Panc1 (cell line): ENCODE data around the gene PAWR. TPM values are rescaled to one million over a fixed set of nuclear protein-coding genes. Genes with fewer than 3 reads are reported as not detected.

Experiments used
- ATAC-seq: fragments of 200-7000 bp; cut with Tn5 transposase; 2 replicates; pipeline ENCODE4 v1.9.1; 2020; ENCODE audit warnings: mild to moderate bottlenecking, moderate library complexity
- BruUV-seq: library from RNA; stranded (reverse); fragments of 400-500 nt; replicated peaks from 2 replicates; lab custom pipeline; 2021; lab: Mats Ljungman, UMichigan
- CTCF ChIA-PET: fragments of 300-600 bp; sonication (Branson Sonifier 250); formaldehyde crosslinking; loops from one replicate; lab custom pipeline; 2022; ENCODE audit warnings: antibody characterized with exemption; lab: Charles Lee
- POLR2A ChIA-PET: fragments of 300-600 bp; sonication (Branson Sonifier 250); formaldehyde crosslinking; loops from one replicate; lab custom pipeline; 2022; ENCODE audit warnings: antibody characterized with exemption; lab: Charles Lee
- DNase-seq: peaks from one replicate; pipeline ENCODE4 v3.0.0-alpha.2; 2010; ENCODE audit warnings: low read depth, low spot score
- H3K27ac ChIP-seq: 2 replicates; pipeline ENCODE4 v1.5.1; 2011; ENCODE audit warnings: mild to moderate bottlenecking, low read length, inconsistent platforms
- H3K27me3 ChIP-seq: fragments of 200-500 bp; sonication (Bioruptor generic); 2 replicates; pipeline ENCODE4 v1.6.0; 2014; ENCODE audit warnings: low read length, inconsistent platforms; ENCODE audit not compliant: control insufficient read depth, insufficient read depth
- H3K36me3 ChIP-seq: fragments of 200-500 bp; sonication (Bioruptor generic); 2 replicates; pipeline ENCODE4 v1.5.1; 2014; ENCODE audit warnings: inconsistent platforms, mild to moderate bottlenecking, low read length, moderate library complexity; ENCODE audit not compliant: control insufficient read depth, insufficient read depth
- H3K4me1 ChIP-seq: 2 replicates; pipeline ENCODE4 v1.5.1; 2011; ENCODE audit warnings: inconsistent platforms, mild to moderate bottlenecking, low read length, moderate library complexity; ENCODE audit not compliant: control insufficient read depth, insufficient read depth
- H3K4me3 ChIP-seq, 2 experiments: 2 replicates each; pipeline ENCODE4 v1.5.1; 2011 to 2012; ENCODE audit warnings: low read depth in 2 of 2, low read length in 2 of 2, mild to moderate bottlenecking in 2 of 2, inconsistent platforms in 1 of 2, moderate library complexity in 1 of 2
- H3K9me3 ChIP-seq: fragments of 200-500 bp; sonication (Bioruptor generic); 2 replicates; pipeline ENCODE4 v1.5.1; 2014; ENCODE audit warnings: low read depth, mild to moderate bottlenecking, inconsistent platforms, low read length, moderate library complexity; ENCODE audit not compliant: control insufficient read depth, insufficient read depth
- CTCF ChIP-seq: fragments of 450-650 bp; IDR thresholded peaks from 2 replicates; pipeline ENCODE4 v1.5.1; 2017; ENCODE audit warnings: mild to moderate bottlenecking
- POLR2AphosphoS5 ChIP-seq: IDR thresholded peaks from 2 replicates; pipeline ENCODE4 v1.6.1; 2012; ENCODE audit warnings: mild to moderate bottlenecking, low read depth, low read length, moderate library complexity
- REST ChIP-seq, 2 experiments: IDR thresholded peaks; 2 replicates each; pipeline ENCODE4 v1.6.1; 2011 to 2012; ENCODE audit warnings: low read depth in 2 of 2, control low read depth in 1 of 2, low read length in 1 of 2, mild to moderate bottlenecking in 1 of 2, moderate library complexity in 1 of 2; ENCODE audit not compliant: insufficient read depth in 1 of 2
- SIN3A ChIP-seq: IDR thresholded peaks from 2 replicates; pipeline ENCODE4 v1.6.1; 2012; ENCODE audit warnings: low read depth, mild to moderate bottlenecking, low read length, moderate library complexity, borderline replicate concordance; ENCODE audit not compliant: insufficient read depth
- TCF7L2 ChIP-seq: IDR thresholded peaks from 2 replicates; pipeline ENCODE4 v1.6.1; 2011; ENCODE audit warnings: mild to moderate bottlenecking, low read depth, low read length, inconsistent platforms
- in situ Hi-C: cut with HindIII; loops from 2 replicates; pipeline ENCODE4 v1.10.0; 2016; ENCODE audit warnings: low sequenced_read_pairs, low pct_unique_long_range_greater_than_20kb
- intact Hi-C: fragments of 100-400 bp; cut with micrococcal nuclease; formaldehyde crosslinking; loops from one replicate; pipeline ENCODE4 v1.10.0; 2022; ENCODE audit not compliant: unreplicated experiment
- total RNA-seq: library from RNA; stranded (reverse); gene quantifications from one replicate; pipeline ENCODE4 v1.2.1, GENCODE V29; 2021; ENCODE audit not compliant: unreplicated experiment

Gene PAWR
- total RNA-seq, 1 experiment from 2014 or later, result 142 TPM

GRCh38 chr12:79732638-79733037 lies 41.9 kb upstream of the PAWR start:
- no peak overlapping the region for H3K4me3 ChIP-seq
- intact Hi-C loops, result no loop called here
- in situ Hi-C loops, result no loop called here

GRCh38 chr12:79725987-79726386 lies 35.2 kb upstream of the PAWR start:
- in situ Hi-C loops (no loop called here), intact Hi-C loops (no loop called here)
- Histone ChIP-seq H3K36me3 (no peaks in the 10 kb centered on the region), H3K4me3 (no peak overlapping the region), H3K4me1 (no peaks in the 10 kb centered on the region), H3K9me3 (0 out of 2 replicates have a peak, but pooled peaks cover 4% of the 10 kb centered on the region), H3K27ac (no peak overlapping the region), H3K27me3 (no peaks in the 10 kb centered on the region)
- no peak for TF ChIP-seq TCF7L2
- DNase-seq, result no peak
- no peak for ATAC-seq
- ChIA-PET POLR2A (no interaction called here), CTCF (no interaction called here)
- no TSS peak for BruUV-seq

More at GRCh38 chr12:79732638-79733037, 41.9 kb upstream of the PAWR start:
- DNase-seq, result no peak
- Histone ChIP-seq H3K27ac (no peak overlapping the region), H3K27me3 (no peaks in the 10 kb centered on the region), H3K4me1 (no peaks in the 10 kb centered on the region), H3K9me3 (0 out of 2 replicates have a peak, but pooled peaks cover 4% of the 10 kb centered on the region), H3K36me3 (no peaks in the 10 kb centered on the region)
- CTCF ChIA-PET, result no interaction called here
- no peak for ATAC-seq
- TF ChIP-seq SIN3A, result no peak
- no peak for TF ChIP-seq POLR2AphosphoS5
- no peak for TF ChIP-seq REST (IDR thresholded peaks at IDR 0.05; ENCODE audit: insufficient read depth in 1 of 2, low read depth in 2 of 2, low read length in 1 of 2)
- no peak for TF ChIP-seq TCF7L2
- no TSS peak for BruUV-seq
- POLR2A ChIA-PET, result no interaction called here

- no peaks in the 10 kb centered on the region for H3K36me3 ChIP-seq
- H3K27ac ChIP-seq, result no peak overlapping the region
- ChIA-PET POLR2A (no interaction called here), CTCF (no interaction called here)
- H3K4me3 ChIP-seq, result no peak overlapping the region
- no peaks in the 10 kb centered on the region for H3K4me1 ChIP-seq
- intact Hi-C loops (no loop called here), in situ Hi-C loops (no loop called here)
- no TSS peak for BruUV-seq
- H3K27me3 ChIP-seq, result no peaks in the 10 kb centered on the region
- ATAC-seq (no peak), DNase-seq (no peak)
- no peak for TF ChIP-seq REST (IDR thresholded peaks at IDR 0.05; ENCODE audit: insufficient read depth in 1 of 2, low read depth in 2 of 2, low read length in 1 of 2)
- TF ChIP-seq TCF7L2, result no peak
- TF ChIP-seq POLR2AphosphoS5, result no peak
- no peak for TF ChIP-seq CTCF
- TF ChIP-seq SIN3A, result no peak
- H3K9me3 ChIP-seq, result no peaks in the 10 kb centered on the region
These were observed 26.2 kb upstream of the PAWR start for GRCh38 chr12:79717006-79717405.
